Measurements from ENCODE around the gene KRT86. TPM values are rescaled to one million over a fixed set of nuclear protein-coding genes. Genes with fewer than 3 reads are reported as not detected.

The KRT86 gene
- polyA plus RNA-seq (2014; cell fraction: cytosol; rRNA removed): not detected in 2 replicates
- not detected in 2 replicates for polyA plus RNA-seq (2014; cell fraction: nucleus; rRNA removed)

GRCh38 chr12:52274521-52275120, at the start of gene KRT86:
KRT86 (plus strand) TSS chr12:52274645; CDS start chr12:52301917, 27,272 bp downstream.
- no peak for DNase-seq (ENCODE audit: low spot score)

DNA sequence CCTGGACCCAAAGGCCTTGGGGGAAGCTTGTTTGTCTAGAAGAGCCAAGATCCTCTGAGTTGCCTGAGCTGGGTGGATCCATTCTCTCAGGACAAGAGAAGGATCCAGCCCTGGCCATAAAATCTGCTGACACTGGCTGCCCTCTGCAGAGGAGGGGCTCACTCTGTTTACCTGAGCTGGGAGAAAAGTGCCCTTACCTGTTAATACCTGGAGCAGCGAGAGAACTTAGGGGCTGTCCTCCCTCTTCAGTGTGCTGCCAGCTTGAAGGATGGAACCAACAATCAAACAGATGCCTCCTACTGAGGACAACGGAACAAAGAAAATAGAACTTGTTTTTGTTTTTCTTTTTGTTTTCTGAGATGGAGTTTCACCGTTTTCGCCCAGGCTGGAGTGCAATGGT, 48.7 kb upstream of the KRT86 start:
- DNase-seq (ENCODE audit: low spot score): no peak

- DNase-seq (ENCODE audit: low spot score): no peak
Observed at GRCh38 chr12:52226446-52226845, 48.0 kb upstream of the KRT86 start.

DNA sequence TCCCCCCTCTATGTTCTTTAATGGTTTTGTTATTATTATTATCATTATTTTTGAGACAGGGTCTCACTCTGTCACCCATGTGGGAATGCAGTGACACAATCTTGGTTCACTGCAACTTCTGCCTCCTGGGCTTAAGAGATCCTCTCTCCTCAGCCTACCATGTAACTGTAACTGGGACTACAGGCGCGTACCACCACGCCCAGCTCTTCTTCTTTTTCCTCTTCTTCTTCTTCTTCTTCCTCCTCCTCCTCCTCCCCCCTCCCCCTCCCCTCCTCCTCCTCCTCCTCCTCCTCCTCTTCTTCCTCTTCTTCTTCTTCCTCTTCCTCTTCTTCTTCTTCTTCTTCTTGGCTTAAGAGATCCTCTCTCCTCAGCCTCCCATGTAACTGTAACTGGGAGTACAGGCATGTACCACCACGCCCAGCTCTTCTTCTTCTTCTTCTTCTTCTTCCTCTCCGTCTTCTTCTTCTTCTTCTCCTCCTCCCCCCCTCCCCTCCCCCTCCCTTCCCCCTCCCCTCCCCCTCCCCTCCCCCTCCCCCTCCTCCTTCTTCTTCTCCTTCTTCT, 46.8 kb upstream of the KRT86 start:
- no peak for DNase-seq (ENCODE audit: low spot score)

- no peak for DNase-seq (ENCODE audit: low spot score)
Observed at GRCh38 chr12:52228366-52228765, 46.1 kb upstream of the KRT86 start.

GRCh38 chr12:52228931-52229330, 45.5 kb upstream of the KRT86 start:
- DNase-seq (ENCODE audit: low spot score): no peak

DNA sequence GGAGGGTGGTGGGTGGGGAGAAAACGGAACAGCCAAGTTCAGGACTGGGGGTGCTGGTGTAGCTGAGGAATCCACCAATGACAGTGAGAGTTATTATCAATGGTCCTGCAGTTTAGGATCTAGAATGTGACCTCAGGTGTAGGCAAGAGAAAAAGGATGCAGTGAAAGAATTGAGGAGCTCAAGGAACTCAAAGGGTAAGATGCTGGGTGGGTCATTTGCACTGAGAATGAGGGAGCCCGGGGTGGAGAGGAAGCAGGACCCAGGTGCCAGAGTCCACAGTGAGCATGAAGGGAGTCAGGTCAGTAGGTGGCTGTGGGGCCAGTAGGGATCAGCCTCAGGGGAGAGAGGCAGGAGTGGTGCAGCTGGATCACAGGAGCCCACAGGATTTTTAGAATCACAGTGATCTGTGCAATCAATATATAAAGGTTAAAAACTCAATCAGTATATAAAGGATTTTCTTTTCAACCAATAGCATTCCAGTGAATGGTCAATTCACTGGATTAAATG, 44.6 kb upstream of the KRT86 start:
- no peak for DNase-seq (ENCODE audit: low spot score)

DNA sequence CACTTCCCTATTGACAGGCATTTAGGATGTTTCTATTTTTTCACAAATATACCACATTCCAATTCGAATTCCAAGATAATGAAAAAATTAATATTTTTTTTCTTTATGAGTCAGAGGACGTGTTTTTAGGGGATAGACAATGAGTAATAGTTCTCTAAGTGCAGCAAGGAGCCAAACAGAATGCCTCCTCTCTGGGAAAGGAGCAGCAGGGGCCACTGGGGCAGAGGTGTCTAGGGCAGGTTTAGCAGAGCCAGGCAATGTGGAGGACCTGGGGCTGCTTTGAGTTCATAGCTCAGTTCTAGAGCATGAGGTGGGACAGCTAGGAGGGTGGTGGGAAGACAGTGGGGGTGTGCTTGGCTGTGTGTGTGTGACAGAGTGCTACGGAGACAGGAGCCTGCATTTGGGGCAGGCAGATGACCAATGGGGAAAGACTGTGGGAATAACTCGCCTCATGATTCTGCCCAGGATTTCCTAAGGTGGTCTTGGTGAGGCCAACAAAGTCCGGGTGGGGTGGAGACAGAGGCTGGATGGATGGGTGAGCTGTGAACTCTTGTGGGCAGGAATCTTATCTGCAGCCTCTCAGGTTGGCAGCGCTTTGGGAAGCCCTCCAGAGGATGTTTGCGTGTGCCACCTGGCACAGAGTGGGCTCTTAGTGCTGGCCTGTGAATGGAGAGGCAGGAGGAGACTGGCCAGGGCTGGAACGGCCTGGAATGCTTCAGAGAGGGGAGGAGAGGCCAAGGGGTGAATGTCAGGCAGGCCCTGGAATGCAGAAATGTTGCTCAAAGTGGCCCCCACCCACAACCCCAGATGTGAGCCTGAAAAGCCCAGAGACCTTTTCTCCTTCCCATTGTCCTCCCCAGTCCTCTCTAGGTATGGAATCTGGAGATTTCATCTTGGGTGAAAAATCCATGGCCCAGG, 43.8 kb upstream of the KRT86 start:
- no peak for DNase-seq (ENCODE audit: low spot score)

- no peak for DNase-seq (ENCODE audit: low spot score)
Observed at GRCh38 chr12:52231305-52232202, 42.9 kb upstream of the KRT86 start.

GRCh38 chr12:52232203-52232673, 42.2 kb upstream of the KRT86 start:
- DNase-seq (ENCODE audit: low spot score): no peak

DNA sequence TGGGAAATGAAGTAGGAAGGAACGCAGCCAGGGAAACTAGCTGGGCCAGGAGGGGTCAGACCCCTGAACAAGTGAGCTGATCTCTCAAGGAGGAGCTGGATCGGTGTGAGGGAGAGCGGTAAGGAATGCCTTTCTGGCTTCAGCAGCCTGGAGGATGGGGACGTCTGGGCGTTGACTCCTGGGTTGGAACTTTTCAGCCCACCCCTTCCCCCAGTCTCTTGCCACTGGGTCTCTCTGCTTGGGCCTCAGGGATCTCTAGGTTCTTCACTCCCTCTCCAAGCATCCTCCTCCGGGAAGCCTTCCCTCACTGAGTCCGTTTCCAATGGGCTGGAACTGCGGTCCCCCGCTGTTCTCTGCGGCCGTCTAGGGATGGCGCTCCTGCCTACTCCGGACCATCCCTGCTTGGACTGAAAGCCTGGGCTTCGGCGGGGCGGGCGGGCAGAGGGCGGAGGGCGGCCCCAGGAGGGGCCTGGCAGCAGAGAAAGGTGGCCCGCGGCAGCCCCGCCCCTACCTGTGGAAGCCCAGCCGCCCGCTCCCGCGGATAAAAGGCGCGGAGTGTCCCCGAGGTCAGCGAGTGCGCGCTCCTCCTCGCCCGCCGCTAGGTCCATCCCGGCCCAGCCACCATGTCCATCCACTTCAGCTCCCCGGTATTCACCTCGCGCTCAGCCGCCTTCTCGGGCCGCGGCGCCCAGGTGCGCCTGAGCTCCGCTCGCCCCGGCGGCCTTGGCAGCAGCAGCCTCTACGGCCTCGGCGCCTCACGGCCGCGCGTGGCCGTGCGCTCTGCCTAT, 41.6 kb upstream of the KRT86 start, which contains the start of gene KRT7:
TSS of gene KRT7 (plus strand) at position 570 of the 788 bp plus-strand sequence. CDS start at position 624, 54 bp downstream.
- DNase-seq (ENCODE audit: low spot score): no peak

- DNase-seq (ENCODE audit: low spot score): no peak
Observed at GRCh38 chr12:52233462-52234207, 40.8 kb upstream of the KRT86 start.

GRCh38 chr12:52234223-52234810, 40.1 kb upstream of the KRT86 start:
- no peak for DNase-seq (ENCODE audit: low spot score)

DNA sequence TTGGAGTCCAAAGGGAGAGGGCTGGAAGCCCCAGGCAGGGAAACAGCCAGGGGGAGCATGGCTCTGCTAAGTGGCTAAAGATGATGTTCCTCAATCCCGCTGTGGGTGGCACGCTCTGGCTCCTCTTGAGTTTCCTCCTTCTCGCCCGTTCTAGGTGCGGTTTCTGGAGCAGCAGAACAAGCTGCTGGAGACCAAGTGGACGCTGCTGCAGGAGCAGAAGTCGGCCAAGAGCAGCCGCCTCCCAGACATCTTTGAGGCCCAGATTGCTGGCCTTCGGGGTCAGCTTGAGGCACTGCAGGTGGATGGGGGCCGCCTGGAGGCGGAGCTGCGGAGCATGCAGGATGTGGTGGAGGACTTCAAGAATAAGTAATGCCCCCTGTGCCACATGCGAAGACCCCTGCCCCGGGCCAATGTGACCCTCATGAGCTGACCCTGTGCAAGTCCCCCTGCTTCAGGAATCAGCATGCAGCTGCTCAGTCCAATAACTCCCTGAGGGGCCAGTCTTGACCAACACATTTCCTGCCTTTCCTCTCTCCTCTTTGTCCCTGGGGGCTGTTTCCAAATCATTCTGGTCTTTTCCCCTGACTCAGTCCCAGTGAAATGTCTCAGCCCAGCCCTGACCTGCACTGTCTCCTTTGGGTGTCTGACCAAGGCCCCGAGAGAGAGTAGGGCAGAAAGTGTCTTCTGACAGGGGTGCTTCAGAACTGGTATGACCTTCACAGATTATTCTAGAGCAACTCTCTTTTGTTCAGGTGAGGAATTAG, 39.3 kb upstream of the KRT86 start:
- DNase-seq (ENCODE audit: low spot score): no peak

DNA sequence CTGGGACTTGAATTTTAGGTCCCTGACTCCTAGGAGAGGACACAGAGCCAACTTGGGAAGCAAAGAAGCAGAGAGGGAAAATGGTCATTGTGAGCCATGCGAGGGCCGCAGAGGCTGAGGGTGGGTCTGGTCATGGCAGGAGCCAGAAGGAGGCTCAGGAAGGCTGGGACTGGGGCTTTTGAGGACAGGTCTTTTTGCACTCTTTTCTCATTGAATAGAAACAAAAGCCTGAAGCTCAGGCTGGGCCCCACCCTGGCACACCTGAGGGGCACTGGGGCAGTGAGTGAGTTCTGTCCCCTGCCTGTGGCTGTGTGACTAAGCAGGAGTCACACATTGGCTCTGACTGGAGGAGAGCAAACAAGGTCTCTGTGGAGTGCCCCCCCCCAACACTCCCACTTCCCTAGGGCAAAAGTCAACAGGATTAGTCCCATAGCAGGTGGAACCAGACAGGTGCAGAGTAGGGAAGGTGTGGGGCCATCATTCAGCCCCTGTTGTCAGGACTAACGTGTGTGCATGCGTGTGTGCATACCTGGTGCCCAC, 38.6 kb upstream of the KRT86 start:
- no peak for DNase-seq (ENCODE audit: low spot score)

- DNase-seq (ENCODE audit: low spot score): no peak
Observed at GRCh38 chr12:52236386-52237050, 37.9 kb upstream of the KRT86 start.

DNA sequence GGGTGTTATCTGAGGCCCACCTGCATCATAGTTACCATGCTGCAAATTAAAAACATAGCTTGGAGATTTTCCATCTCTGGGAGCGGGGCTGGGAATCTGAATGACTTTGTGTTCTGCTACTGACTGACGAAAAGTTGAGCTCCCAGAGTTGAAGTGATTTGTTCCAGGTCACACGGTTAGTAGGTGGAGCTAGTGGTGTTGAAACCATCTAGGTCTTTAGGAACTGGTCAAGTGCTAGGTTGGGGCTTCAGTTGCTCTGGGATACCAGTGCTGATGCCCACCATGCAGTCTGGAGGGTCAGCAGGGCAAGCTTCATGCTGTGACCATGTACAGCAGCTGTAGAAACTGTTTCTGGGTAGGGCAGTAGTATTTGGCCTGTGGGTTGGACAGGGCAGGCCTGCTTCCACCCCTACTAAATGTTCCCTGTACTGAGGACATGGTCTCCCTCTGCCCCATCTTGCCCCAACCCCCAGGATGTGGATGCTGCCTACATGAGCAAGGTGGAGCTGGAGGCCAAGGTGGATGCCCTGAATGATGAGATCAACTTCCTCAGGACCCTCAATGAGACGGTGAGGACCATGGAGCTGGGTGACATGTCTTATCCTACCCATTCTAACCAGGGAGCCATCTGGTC, 36.1 kb upstream of the KRT86 start:
- DNase-seq (ENCODE audit: low spot score): no peak
